Activated naive CD8-positive, alpha-beta T cell (primary cell): ENCODE measurements around the gene BCL2.
A peak's percentile ranks its signal among the peaks of the same experiment; 100 is the strongest.

ENCODE experiments used
- H3K27ac Mint-ChIP-seq: one replicate; pipeline ENCODE4 v1.8.0; 2021; ENCODE audit warnings: mixed read lengths
- H3K27me3 Mint-ChIP-seq: one replicate; pipeline ENCODE4 v1.8.0; 2021; ENCODE audit warnings: mixed read lengths
- H3K36me3 Mint-ChIP-seq: one replicate; pipeline ENCODE4 v1.8.0; 2021; ENCODE audit warnings: mixed read lengths
- H3K4me1 Mint-ChIP-seq: one replicate; pipeline ENCODE4 v1.8.0; 2021; ENCODE audit warnings: low read depth, mixed read lengths
- H3K4me3 Mint-ChIP-seq: one replicate; pipeline ENCODE4 v1.8.0; 2021; ENCODE audit warnings: mild to moderate bottlenecking, mixed read lengths
- H3K9me3 Mint-ChIP-seq: one replicate; pipeline ENCODE4 v1.8.0; 2021; ENCODE audit warnings: low read depth, mixed read lengths

Gene BCL2

DNA sequence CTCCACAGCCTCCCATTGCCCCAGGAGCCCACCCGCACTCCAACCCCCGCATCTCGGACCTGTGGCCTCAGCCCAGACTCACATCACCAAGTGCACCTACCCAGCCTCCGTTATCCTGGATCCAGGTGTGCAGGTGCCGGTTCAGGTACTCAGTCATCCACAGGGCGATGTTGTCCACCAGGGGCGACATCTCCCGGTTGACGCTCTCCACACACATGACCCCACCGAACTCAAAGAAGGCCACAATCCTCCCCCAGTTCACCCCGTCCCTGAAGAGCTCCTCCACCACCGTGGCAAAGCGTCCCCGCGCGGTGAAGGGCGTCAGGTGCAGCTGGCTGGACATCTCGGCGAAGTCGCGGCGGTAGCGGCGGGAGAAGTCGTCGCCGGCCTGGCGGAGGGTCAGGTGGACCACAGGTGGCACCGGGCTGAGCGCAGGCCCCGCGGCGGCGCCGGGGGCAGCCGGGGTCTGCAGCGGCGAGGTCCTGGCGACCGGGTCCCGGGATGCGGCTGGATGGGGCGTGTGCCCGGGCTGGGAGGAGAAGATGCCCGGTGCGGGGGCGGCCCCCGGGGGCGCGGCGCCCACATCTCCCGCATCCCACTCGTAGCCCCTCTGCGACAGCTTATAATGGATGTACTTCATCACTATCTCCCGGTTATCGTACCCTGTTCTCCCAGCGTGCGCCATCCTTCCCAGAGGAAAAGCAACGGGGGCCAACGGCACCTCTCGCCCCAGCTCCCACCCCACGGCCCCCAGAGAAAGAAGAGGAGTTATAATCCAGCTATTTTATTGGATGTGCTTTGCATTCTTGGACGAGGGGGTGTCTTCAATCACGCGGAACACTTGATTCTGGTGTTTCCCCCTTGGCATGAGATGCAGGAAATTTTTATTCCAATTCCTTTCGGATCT, 1.3 kb downstream of the BCL2 start:
- no peaks in the 10 kb centered on the region for H3K9me3 Mint-ChIP-seq
- H3K27me3 Mint-ChIP-seq: no peaks in the 10 kb centered on the region
- peak overlapping the region; percentile 98 for H3K27ac Mint-ChIP-seq
- peaks cover 53% of the 10 kb centered on the region for H3K4me1 Mint-ChIP-seq
- H3K4me3 Mint-ChIP-seq: peak overlapping the region; percentile 93
- peaks cover 5% of the 10 kb centered on the region for H3K36me3 Mint-ChIP-seq

DNA sequence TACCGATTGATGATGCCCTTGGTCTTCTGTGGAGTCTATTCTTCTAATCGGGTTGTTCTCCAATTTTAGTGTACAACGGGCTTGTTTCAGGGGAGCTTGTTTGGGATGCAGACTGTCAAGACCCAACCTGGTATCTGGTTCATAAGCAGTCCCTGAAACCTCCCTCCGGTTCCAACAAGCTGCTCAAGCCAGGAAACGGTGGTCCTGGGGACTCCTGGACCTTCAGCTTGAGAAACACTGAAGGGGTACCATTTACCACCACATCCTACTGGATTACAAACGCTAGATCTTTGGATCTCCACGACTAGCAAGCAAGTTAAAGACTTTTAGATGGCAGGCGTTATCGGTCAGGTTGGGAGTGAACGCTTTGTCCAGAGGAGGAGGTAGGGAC, 2.0 kb downstream of the BCL2 start:
- Mint-ChIP-seq H3K9me3 (no peaks in the 10 kb centered on the region), H3K4me3 (peak overlapping the region; percentile 93), H3K4me1 (peaks cover 53% of the 10 kb centered on the region), H3K36me3 (peaks cover 7% of the 10 kb centered on the region), H3K27me3 (no peaks in the 10 kb centered on the region), H3K27ac (peak overlapping the region; percentile 92)

DNA sequence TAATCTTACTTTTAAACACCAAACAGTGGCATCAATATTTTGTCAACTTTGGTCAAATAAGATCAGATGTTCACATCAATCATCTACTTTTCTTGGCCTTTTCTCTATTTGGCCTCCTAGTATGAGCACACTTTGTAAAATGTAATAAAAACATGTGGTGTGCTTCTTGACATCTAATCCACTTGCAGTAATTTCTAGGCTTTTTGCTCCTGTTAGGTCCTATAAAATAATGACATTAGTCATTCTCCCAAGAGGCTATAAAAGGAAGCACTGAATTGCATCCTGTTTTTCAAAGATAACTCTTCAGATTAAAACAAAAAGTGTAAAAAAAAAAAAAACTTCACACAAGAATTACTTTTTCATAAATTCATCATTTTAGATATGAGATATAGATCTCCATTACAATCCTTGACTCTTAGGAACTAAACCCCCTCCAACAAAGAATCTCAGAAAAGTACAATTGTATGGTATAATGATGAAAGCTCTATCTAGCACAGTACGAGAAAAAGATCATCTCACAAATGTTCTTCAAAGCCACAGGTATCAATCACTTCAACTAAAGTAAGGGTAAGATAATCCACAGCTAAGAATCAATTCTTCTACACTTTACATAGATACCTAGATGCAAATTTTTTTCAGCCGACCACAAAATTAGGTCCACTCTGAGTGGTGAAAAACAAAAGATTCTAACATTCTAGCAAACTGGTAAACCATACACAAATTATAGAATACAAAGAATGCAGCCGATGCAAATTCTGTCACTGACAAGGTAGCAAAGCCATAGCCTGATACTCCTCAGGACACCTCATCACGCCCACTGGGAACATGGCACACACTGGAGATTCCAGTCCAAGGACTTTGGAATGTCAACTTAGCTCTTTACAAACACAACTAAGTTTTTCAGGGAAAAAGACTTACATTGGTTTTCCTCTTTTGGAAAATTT, 2.7 kb downstream of the BCL2 start:
- Mint-ChIP-seq H3K9me3 (no peaks in the 10 kb centered on the region), H3K4me1 (peaks cover 54% of the 10 kb centered on the region), H3K27me3 (no peaks in the 10 kb centered on the region), H3K4me3 (peak overlapping the region; percentile 93), H3K36me3 (peaks cover 7% of the 10 kb centered on the region), H3K27ac (peak overlapping the region; percentile 92)

DNA sequence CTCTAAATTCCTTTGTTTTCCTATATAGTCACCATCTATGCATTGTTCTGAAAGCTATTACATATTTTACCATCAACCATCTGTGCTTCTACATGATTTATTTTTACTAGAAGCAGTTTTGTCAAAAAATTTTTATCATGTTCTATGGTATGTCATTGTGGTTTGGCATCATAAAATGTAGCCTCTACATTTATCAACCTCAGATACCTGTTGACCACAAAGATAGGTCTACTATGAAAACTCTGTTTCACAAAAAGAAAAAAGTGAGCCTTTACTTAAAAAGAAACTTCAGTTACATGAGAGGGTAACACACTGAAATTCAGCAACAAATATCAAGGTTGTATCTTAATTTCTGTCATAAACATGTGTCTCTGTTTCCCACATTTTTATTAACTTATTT, 3.7 kb downstream of the BCL2 start:
- H3K9me3 Mint-ChIP-seq: no peaks in the 10 kb centered on the region
- H3K27me3 Mint-ChIP-seq: no peaks in the 10 kb centered on the region
- H3K27ac Mint-ChIP-seq: peak overlapping the region; percentile 92
- peaks cover 58% of the 10 kb centered on the region for H3K4me1 Mint-ChIP-seq
- H3K36me3 Mint-ChIP-seq: peaks cover 11% of the 10 kb centered on the region
- peak overlapping the region; percentile 93 for H3K4me3 Mint-ChIP-seq

- Mint-ChIP-seq H3K36me3 (peaks cover 13% of the 10 kb centered on the region), H3K27ac (peak overlapping the region; percentile 92), H3K4me1 (peaks cover 64% of the 10 kb centered on the region), H3K27me3 (no peaks in the 10 kb centered on the region), H3K4me3 (peak overlapping the region; percentile 93), H3K9me3 (no peaks in the 10 kb centered on the region)
These were observed 4.4 kb downstream of the BCL2 start for GRCh38 chr18:63315131-63315662.

- peaks cover 17% of the 10 kb centered on the region for H3K36me3 Mint-ChIP-seq
- no peaks in the 10 kb centered on the region for H3K27me3 Mint-ChIP-seq
- peaks cover 71% of the 10 kb centered on the region for H3K4me1 Mint-ChIP-seq
- H3K27ac Mint-ChIP-seq: peak overlapping the region; percentile 92
- no peaks in the 10 kb centered on the region for H3K9me3 Mint-ChIP-seq
- H3K4me3 Mint-ChIP-seq: peak overlapping the region; percentile 93
These were observed 5.3 kb downstream of the BCL2 start for GRCh38 chr18:63314062-63314790.

DNA sequence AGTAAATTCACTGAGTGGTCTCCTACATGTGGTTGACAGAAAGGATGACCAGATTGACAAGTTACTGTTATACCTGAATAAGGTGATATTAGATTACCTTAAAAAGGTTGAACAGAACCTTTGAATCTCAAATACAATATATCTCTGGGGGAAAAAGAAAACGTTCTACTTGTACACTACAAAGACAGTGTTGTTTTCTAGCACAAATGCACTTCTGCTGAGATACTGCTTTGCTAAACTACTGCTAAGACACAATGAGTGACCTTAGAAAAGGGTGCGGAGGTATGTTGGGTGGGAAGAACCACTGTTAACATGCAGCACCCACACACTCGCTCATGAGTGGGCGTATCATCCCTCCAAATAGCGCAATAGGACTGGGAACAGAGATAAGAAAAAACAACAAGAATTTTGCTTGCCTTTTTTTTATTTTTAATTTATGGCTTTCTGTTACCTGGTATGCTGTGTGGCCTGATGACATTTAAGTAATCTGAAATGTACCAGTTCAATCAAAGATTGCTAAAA, 6.1 kb downstream of the BCL2 start:
- peaks cover 17% of the 10 kb centered on the region for H3K36me3 Mint-ChIP-seq
- peak overlapping the region; percentile 93 for H3K4me3 Mint-ChIP-seq
- H3K27ac Mint-ChIP-seq: peak overlapping the region; percentile 92
- no peaks in the 10 kb centered on the region for H3K27me3 Mint-ChIP-seq
- H3K9me3 Mint-ChIP-seq: no peaks in the 10 kb centered on the region
- H3K4me1 Mint-ChIP-seq: peaks cover 79% of the 10 kb centered on the region

GRCh38 chr18:63312737-63313395, 6.7 kb downstream of the BCL2 start:
- Mint-ChIP-seq H3K9me3 (no peaks in the 10 kb centered on the region), H3K27me3 (no peaks in the 10 kb centered on the region), H3K4me3 (peak overlapping the region; percentile 93), H3K36me3 (peaks cover 17% of the 10 kb centered on the region), H3K27ac (peak overlapping the region; percentile 92), H3K4me1 (peaks cover 85% of the 10 kb centered on the region)

GRCh38 chr18:63312019-63312409, 7.6 kb downstream of the BCL2 start:
- peaks cover 19% of the 10 kb centered on the region for H3K36me3 Mint-ChIP-seq

DNA sequence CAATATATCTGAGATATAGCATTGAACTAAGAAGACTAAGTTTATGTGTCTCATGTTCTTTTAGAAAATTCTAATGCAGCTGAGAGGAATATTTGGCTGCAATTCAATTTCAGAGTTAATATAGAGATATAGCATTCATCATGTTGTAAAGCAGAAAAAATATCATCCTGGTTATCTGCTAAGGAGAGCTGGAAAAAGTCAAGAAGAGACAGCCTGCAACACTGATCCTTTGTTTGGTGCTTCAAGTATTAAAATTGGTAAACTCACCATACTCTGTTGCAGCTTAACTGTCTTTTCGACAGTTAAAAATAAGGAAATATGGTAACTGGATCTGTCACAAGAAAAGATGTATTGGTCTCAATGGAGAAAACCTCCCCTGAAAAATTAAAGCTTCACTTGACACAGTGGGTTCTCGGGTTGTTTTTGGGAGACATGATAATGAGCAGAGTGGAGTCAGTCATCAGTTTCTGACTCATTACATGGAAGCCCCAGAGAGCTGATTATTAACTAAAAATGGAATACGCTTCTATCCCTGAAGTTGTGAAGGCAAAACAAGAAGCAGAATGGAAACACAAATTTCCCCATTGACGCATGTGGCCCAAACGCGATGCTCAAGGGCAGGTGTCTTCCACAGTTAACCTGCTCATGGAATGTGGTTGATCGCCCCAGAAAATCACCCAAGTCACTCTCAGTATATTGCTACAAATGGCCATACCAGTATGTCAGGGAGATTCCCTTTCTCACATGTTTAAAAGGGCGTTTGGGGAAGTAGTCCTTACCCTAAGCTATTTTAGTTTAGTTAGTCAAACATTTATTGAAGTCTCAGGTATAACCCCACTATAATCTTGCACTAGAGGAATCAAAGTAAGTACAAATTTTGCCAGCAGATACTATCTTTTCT, 8.2 kb downstream of the BCL2 start:
- peak overlapping the region; percentile 92 for H3K27ac Mint-ChIP-seq
- peaks cover 93% of the 10 kb centered on the region for H3K4me1 Mint-ChIP-seq
- H3K27me3 Mint-ChIP-seq: no peaks in the 10 kb centered on the region
- H3K9me3 Mint-ChIP-seq: no peaks in the 10 kb centered on the region
- peak overlapping the region; percentile 45 for H3K4me3 Mint-ChIP-seq
- H3K36me3 Mint-ChIP-seq: peaks cover 22% of the 10 kb centered on the region

More at GRCh38 chr18:63312019-63312409, 7.6 kb downstream of the BCL2 start:
- H3K4me1 Mint-ChIP-seq: peaks cover 91% of the 10 kb centered on the region
- peak overlapping the region; percentile 92 for H3K27ac Mint-ChIP-seq
- H3K9me3 Mint-ChIP-seq: no peaks in the 10 kb centered on the region
- H3K27me3 Mint-ChIP-seq: no peaks in the 10 kb centered on the region
- H3K4me3 Mint-ChIP-seq: peak overlapping the region; percentile 93

- Mint-ChIP-seq H3K4me3 (peak overlapping the region; percentile 62), H3K4me1 (peaks cover 93% of the 10 kb centered on the region), H3K9me3 (no peaks in the 10 kb centered on the region), H3K27ac (peak overlapping the region; percentile 92), H3K27me3 (no peaks in the 10 kb centered on the region), H3K36me3 (peaks cover 24% of the 10 kb centered on the region)
These were observed 10.1 kb downstream of the BCL2 start for GRCh38 chr18:63309422-63309821.

DNA sequence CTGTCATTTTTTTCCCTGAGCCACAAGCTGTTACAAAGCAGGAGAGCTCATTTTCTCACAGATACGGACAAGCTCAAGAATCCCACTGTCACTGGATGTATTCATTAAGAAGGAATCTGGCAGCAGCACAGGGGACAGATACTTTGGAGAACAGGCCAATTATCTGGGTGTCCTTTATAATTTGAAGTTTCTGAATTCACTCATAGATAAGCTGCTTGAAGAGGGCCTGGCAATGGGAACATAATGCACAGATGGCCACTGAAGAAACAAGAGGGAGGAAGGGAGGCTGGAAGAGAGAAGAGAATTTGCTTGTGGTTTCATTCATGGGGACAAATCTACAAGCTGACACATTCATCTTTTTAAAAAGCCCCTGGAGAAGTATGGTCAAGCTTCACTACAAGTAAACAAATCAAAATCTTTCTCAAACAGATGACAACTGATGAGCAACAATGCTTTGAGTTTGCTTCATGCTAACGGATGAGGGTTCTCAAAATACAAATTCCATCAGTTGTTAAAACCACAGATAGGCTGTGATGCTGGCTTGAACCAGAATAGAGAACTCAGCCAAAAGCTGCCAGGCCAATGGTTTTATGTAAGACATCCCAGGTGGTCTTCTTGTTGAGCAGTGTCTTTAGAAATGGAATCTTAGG, 11.9 kb downstream of the BCL2 start:
- H3K4me3 Mint-ChIP-seq: peak overlapping the region; percentile 40
- H3K9me3 Mint-ChIP-seq: no peaks in the 10 kb centered on the region
- H3K27ac Mint-ChIP-seq: peak overlapping the region; percentile 82
- H3K36me3 Mint-ChIP-seq: peaks cover 19% of the 10 kb centered on the region
- no peaks in the 10 kb centered on the region for H3K27me3 Mint-ChIP-seq
- peaks cover 93% of the 10 kb centered on the region for H3K4me1 Mint-ChIP-seq
